ENCODE measurements around the gene EEF1AKMT4.
A peak's percentile ranks its signal among the peaks of the same experiment; 100 is the strongest.

GRCh38 chr3:184241447-184242296 is 7.8 kb upstream of the EEF1AKMT4 start:
- TF ChIP-seq CTCF (IDR thresholded peaks at IDR 0.05) (peak; percentile 27 to 57 (median 50)), POLR2A (IDR thresholded peaks at IDR 0.05) (no peak)
